Lower lobe of right lung (tissue), 2 donors: ENCODE results near the gene PROK2. TPM values are rescaled to one million over a fixed set of nuclear protein-coding genes. Genes with fewer than 3 reads are reported as not detected.

Source experiments
- ATAC-seq, 2 donors: fragments of 200-7000 bp; cut with Tn5 transposase; one replicate each; pipeline ENCODE4 v1.9.1; 2020 to 2022; ENCODE audit warnings: mild to moderate bottlenecking in 2 of 2, moderate library complexity in 2 of 2
- DNase-seq: peaks from one replicate; pipeline ENCODE4 v3.0.0-alpha.2; 2020
- H3K27ac ChIP-seq: fragments of 200-600 bp; one replicate; pipeline ENCODE4 v1.8.0; 2022
- H3K27me3 ChIP-seq: fragments of 200-600 bp; one replicate; pipeline ENCODE4 v1.8.0; 2022; ENCODE audit warnings: low read depth
- H3K36me3 ChIP-seq: fragments of 200-600 bp; one replicate; pipeline ENCODE4 v1.8.0; 2022; ENCODE audit warnings: mild to moderate bottlenecking
- H3K4me1 ChIP-seq: fragments of 200-600 bp; one replicate; pipeline ENCODE4 v1.8.0; 2022
- H3K4me3 ChIP-seq: fragments of 200-600 bp; one replicate; pipeline ENCODE4 v1.8.0; 2022; ENCODE audit warnings: mild to moderate bottlenecking
- H3K9me3 ChIP-seq: fragments of 200-600 bp; one replicate; pipeline ENCODE4 v1.8.0; 2022
- intact Hi-C: fragments of 100-400 bp; cut with DNase I; formaldehyde crosslinking; loops from one replicate; pipeline ENCODE4 v1.11.0; 2022
- total RNA-seq: library from RNA; stranded (reverse); fragmentation: NEBNext Ultra II Directional; extraction: Animal tissue kit (Norgen Biotek cat#: 25700); gene quantifications from one replicate; pipeline ENCODE4 v1.2.1, GENCODE V29; 2021
- TF ChIP-seq, protein P1 (sequence below): fragments of 200-600 bp; IDR thresholded peaks from one replicate; pipeline ENCODE4 v1.8.0; 2022; ENCODE audit warnings: antibody characterized with exemption, mild to moderate bottlenecking
- donor health status: DM: no; HTN: yes; CAD: no; lungs with severe emphysema.

Gene PROK2
- total RNA-seq, 1 donor from 2014 or later, result 7.4 TPM

DNA sequence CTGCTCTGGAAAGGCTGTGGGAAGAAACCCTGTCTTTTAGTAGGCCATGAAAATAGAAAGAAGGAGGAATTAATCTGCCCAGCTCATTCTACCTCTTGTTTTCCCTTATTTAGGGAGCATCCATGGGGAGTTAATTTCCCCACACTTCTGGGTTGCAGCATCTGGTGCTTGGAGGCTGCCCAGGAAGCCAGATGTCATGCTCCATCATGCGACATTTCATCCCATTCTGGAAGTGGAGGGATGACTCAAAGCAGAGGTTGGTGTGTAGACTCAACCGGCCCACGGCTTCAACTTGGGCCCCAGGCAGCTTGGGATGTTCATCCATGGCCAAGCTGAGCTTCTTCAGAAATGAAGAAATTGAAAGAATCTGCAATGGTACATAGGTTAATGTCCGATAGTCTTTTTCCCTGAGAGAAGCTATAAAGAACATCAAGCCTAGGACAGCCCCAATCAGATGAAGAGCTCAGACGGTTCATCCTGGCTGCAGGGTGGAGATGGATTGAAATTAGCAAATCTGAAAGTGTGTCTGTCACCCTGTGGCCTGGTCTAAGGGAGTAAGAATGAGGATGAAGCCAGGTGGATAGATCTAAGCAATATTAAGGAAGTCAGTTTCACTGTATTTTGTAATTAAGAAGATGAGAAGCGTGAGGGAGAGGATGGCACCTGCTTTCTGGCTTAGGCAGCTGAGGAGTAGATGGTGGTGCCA, 24.5 kb upstream of the PROK2 start:
- TF ChIP-seq, protein P1, sequence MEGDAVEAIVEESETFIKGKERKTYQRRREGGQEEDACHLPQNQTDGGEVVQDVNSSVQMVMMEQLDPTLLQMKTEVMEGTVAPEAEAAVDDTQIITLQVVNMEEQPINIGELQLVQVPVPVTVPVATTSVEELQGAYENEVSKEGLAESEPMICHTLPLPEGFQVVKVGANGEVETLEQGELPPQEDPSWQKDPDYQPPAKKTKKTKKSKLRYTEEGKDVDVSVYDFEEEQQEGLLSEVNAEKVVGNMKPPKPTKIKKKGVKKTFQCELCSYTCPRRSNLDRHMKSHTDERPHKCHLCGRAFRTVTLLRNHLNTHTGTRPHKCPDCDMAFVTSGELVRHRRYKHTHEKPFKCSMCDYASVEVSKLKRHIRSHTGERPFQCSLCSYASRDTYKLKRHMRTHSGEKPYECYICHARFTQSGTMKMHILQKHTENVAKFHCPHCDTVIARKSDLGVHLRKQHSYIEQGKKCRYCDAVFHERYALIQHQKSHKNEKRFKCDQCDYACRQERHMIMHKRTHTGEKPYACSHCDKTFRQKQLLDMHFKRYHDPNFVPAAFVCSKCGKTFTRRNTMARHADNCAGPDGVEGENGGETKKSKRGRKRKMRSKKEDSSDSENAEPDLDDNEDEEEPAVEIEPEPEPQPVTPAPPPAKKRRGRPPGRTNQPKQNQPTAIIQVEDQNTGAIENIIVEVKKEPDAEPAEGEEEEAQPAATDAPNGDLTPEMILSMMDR, result no peak
- no peak for DNase-seq
- ATAC-seq, result no peak
- Histone ChIP-seq H3K9me3 (no peaks in the 10 kb centered on the region), H3K4me3 (no peak overlapping the region), H3K27ac (no peak overlapping the region), H3K4me1 (no peaks in the 10 kb centered on the region), H3K27me3 (peaks cover 5% of the 10 kb centered on the region), H3K36me3 (no peaks in the 10 kb centered on the region)
- intact Hi-C loops, result no loop called here

DNA sequence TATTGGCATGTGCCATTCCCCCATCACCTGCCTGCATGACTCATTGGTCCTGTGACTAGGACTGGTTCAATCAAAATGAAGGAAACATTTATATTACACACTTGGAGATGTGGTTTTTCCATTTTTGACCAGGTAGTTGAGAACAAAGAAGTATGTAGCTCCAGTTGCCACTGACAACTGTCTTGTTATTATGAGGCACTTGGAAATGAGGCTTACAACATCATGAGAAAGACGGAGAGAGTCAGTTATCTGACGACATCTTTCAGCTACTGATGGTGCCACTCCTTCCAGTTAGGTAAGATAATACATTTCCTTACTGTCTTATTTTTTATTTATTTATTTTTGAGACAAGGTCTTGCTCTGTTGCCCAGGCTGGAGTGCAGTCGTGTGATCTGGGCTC, 21.8 kb upstream of the PROK2 start:
- intact Hi-C loops, result no loop called here
- H3K4me1 ChIP-seq, result no peaks in the 10 kb centered on the region
- H3K9me3 ChIP-seq, result no peaks in the 10 kb centered on the region
- H3K27me3 ChIP-seq, result peaks cover 12% of the 10 kb centered on the region
- TF ChIP-seq, protein P1, result no peak
- H3K27ac ChIP-seq, result no peak overlapping the region
- no peak for ATAC-seq
- H3K4me3 ChIP-seq, result no peak overlapping the region
- no peaks in the 10 kb centered on the region for H3K36me3 ChIP-seq
- no peak for DNase-seq

DNA sequence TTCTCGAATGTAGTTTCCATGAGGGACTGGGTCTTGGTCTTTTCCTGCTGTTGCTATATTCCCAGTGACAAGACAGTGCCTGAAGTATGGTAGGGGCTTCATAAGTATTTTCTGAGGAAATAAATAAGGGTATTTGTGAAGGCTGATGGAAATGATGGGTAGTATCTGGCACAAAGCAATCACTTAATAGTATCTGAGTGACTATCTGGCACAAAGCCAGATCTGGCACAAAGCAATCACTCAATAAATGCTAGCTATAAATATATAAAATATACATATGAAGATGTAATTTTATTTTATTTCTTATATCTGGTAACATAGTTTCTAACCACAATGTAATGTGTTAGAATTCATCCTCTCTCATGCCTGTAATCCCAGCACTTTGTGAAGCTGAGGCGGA, 20.7 kb upstream of the PROK2 start:
- no peaks in the 10 kb centered on the region for H3K4me1 ChIP-seq
- H3K36me3 ChIP-seq, result no peaks in the 10 kb centered on the region
- no peak for ATAC-seq
- intact Hi-C loops, result no loop called here
- H3K27me3 ChIP-seq, result peaks cover 20% of the 10 kb centered on the region
- DNase-seq, result no peak
- H3K27ac ChIP-seq, result no peak overlapping the region
- no peaks in the 10 kb centered on the region for H3K9me3 ChIP-seq
- H3K4me3 ChIP-seq, result no peak overlapping the region
- TF ChIP-seq, protein P1, result no peak

DNA sequence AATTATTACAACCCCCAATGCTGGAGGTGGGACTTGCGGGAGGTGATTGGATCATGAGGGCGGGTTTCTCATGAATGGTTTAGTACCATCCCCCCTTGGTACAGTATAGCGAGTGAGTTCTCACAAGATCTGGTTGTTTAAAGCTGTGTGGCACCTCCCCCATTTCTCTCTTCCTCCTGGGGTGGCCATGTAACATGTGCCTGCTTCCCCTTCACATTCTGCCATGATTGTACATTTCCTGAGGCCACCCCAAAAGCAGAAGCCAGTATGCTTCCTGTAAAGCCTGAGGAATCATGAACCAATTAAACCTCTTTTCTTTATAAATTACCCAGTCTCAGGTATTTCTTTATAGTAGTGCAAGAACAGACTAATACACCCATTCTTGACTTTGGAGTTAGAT, 20.3 kb upstream of the PROK2 start:
- no peak overlapping the region for H3K27ac ChIP-seq
- intact Hi-C loops, result no loop called here
- DNase-seq, result no peak

DNA sequence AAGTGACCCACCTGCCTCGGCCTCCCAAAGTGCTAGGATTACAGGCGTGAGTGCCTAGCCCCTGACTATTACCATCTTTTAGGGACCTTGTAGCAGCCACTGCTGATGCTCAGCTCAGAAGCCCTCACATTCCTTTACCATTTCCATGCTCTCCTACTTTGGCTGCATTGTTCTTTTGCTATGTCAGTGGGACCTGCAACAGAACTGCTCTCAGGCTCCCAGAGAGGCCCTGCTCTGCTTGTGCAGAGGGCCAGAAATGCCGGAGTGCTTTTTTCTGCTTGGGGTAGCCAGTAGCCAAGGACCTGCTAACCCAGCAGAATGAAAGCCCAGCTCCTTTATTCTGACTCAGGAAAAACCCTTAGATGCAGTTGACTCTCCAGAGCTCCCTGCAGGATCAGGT, 18.3 kb upstream of the PROK2 start:
- no peak for ATAC-seq
- Histone ChIP-seq H3K27ac (no peak overlapping the region), H3K9me3 (no peaks in the 10 kb centered on the region), H3K27me3 (peaks cover 27% of the 10 kb centered on the region), H3K36me3 (no peaks in the 10 kb centered on the region), H3K4me3 (no peak overlapping the region), H3K4me1 (no peaks in the 10 kb centered on the region)
- DNase-seq, result no peak
- intact Hi-C loops, result no loop called here
- TF ChIP-seq, protein P1, result no peak

More for the DNA sequence above, 20.3 kb upstream of the PROK2 start:
- H3K36me3 ChIP-seq, result no peaks in the 10 kb centered on the region
- H3K27me3 ChIP-seq, result peaks cover 21% of the 10 kb centered on the region
- ATAC-seq, result peak in 1 of 2 donors; percentile 69
- no peaks in the 10 kb centered on the region for H3K9me3 ChIP-seq
- no peaks in the 10 kb centered on the region for H3K4me1 ChIP-seq
- H3K4me3 ChIP-seq, result no peak overlapping the region
- TF ChIP-seq, protein P1, result no peak
